Chondrocyte (in vitro differentiated cells): Measurements from ENCODE around the gene GNG13. TPM values are rescaled to one million over a fixed set of nuclear protein-coding genes. Genes with fewer than 3 reads are reported as not detected.

Experiments used
- DNase-seq: peaks from one replicate; pipeline ENCODE4 v3.0.0; 2021; ENCODE audit warnings: mixed read lengths, low spot score
- H3K27ac Mint-ChIP-seq: one replicate; pipeline ENCODE4 v1.8.0; 2021; ENCODE audit warnings: mild to moderate bottlenecking, moderate library complexity, mixed read lengths; ENCODE audit not compliant: unreplicated experiment
- H3K27me3 Mint-ChIP-seq: 2 replicates; pipeline ENCODE4 v1.8.0; 2021; ENCODE audit warnings: low read depth, mixed read lengths
- H3K36me3 Mint-ChIP-seq: 2 replicates; pipeline ENCODE4 v1.8.0; 2021; ENCODE audit warnings: low read depth, mixed read lengths
- H3K4me1 Mint-ChIP-seq: 2 replicates; pipeline ENCODE4 v1.8.0; 2021; ENCODE audit warnings: low read depth, mild to moderate bottlenecking, mixed read lengths
- H3K4me3 Mint-ChIP-seq: one replicate; pipeline ENCODE4 v1.8.0; 2021; ENCODE audit warnings: mild to moderate bottlenecking, moderate library complexity, mixed read lengths; ENCODE audit not compliant: unreplicated experiment
- H3K9me3 Mint-ChIP-seq: 2 replicates; pipeline ENCODE4 v1.8.0; 2021; ENCODE audit warnings: low read depth, mixed read lengths
- total RNA-seq: library from RNA; stranded (reverse); gene quantifications from 3 replicates; pipeline ENCODE4 v1.2.1, GENCODE V29; 2021
- TF ChIP-seq, protein P1 (sequence below): fragments of 200-600 bp; sonication (generic); IDR thresholded peaks from 2 replicates; pipeline ENCODE4 v1.5.0; 2021; ENCODE audit warnings: antibody characterized with exemption, mild to moderate bottlenecking, moderate library complexity

Gene GNG13
- total RNA-seq, 1 donor from 2014 or later, result not detected

DNA sequence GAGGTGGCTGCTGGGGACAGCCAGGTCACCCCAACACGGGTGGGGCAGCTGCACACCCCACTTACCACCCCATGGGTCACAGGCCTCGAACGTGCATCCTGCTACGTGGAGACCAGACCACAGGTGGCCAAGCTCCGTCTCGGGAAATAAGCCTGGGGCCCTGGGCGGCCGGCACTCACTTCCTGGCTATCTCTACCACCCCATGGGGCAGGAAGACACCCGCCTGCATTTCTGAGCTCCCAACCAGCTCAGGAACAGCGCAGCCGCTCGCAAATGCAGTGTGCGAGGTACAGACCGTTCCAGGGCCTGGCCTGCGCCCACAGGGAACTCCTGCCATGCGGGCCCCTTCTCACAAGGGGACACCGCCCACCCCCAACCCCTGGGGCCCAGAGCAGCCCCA, 4.9 kb upstream of the GNG13 start:
- Mint-ChIP-seq H3K27me3 (peaks cover 30% of the 10 kb centered on the region), H3K4me3 (no peak overlapping the region), H3K36me3 (no peaks in the 10 kb centered on the region), H3K27ac (no peak overlapping the region), H3K9me3 (no peaks in the 10 kb centered on the region), H3K4me1 (peaks cover 8% of the 10 kb centered on the region)
- no peak for DNase-seq
- TF ChIP-seq, protein P1, sequence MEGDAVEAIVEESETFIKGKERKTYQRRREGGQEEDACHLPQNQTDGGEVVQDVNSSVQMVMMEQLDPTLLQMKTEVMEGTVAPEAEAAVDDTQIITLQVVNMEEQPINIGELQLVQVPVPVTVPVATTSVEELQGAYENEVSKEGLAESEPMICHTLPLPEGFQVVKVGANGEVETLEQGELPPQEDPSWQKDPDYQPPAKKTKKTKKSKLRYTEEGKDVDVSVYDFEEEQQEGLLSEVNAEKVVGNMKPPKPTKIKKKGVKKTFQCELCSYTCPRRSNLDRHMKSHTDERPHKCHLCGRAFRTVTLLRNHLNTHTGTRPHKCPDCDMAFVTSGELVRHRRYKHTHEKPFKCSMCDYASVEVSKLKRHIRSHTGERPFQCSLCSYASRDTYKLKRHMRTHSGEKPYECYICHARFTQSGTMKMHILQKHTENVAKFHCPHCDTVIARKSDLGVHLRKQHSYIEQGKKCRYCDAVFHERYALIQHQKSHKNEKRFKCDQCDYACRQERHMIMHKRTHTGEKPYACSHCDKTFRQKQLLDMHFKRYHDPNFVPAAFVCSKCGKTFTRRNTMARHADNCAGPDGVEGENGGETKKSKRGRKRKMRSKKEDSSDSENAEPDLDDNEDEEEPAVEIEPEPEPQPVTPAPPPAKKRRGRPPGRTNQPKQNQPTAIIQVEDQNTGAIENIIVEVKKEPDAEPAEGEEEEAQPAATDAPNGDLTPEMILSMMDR, result no peak

- H3K27me3 Mint-ChIP-seq, result peaks cover 22% of the 10 kb centered on the region
- DNase-seq, result no peak
Observed at GRCh38 chr16:804193-805048, 3.9 kb upstream of the GNG13 start.

DNA sequence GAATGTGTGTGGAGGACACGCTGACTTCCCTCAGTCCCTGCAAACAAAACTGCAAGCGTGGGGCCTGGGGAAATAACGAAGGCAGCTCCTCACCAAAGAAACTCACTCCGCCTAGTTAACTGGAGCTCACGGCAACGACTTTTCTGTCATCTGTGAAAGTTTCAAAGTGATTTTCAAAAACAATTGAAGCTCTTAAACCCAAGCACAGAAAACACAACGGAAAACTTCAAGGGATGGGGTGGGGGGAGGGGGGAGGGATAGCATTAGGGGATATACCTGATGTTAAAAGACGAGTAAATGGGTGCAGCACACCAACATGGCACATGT, 3.2 kb upstream of the GNG13 start:
- DNase-seq, result no peak
- Mint-ChIP-seq H3K9me3 (no peaks in the 10 kb centered on the region), H3K36me3 (no peaks in the 10 kb centered on the region), H3K4me3 (no peak overlapping the region), H3K27me3 (peaks cover 21% of the 10 kb centered on the region), H3K4me1 (peaks cover 8% of the 10 kb centered on the region), H3K27ac (no peak overlapping the region)
- TF ChIP-seq, protein P1, result no peak

More at GRCh38 chr16:804193-805048, 3.9 kb upstream of the GNG13 start:
- H3K27ac Mint-ChIP-seq, result no peak overlapping the region
- peaks cover 8% of the 10 kb centered on the region for H3K4me1 Mint-ChIP-seq
- no peaks in the 10 kb centered on the region for H3K36me3 Mint-ChIP-seq
- H3K9me3 Mint-ChIP-seq, result no peaks in the 10 kb centered on the region
- H3K4me3 Mint-ChIP-seq, result no peak overlapping the region
- TF ChIP-seq, protein P1, result no peak

DNA sequence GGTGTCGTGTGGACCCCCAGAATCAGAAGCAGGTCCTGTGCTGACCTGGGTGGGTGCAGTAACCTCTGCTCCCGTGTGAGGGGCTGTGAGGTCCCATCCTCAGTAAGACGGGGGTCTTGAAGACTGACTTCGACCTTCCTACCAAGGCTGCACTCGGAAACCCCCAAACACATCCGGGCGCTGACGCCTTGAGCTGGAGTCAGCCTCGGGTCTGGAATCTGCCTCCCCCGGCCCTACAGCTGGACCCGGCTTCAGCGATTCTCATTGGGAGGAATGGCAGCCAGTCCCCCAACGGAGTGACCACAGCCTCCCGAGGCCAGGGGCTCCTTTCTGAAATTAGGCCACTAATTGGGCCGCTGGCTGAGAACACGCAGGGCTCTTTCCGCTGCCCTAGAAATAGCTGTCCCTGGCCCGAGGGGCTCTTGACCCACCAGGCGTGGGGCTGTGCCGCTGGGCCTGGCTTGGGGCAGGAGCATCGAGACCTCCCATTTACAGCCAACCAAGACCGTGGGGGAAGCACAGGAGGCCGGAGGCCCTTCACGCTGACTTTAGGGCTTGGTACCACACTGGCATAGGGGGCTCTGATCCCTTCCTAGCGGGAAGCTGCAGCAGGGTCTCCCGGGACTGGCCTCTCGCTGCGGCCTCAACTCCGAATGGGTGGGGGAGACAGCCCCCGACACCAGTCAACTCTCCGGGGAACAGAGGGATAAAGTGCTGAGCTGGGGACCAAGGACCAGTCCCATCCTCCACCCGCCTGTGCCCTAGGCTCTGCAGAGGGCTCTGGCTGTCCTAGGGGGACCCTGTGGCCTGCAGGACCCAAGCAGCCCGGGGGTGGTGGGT, 2.6 kb upstream of the GNG13 start:
- peaks cover 23% of the 10 kb centered on the region for H3K27me3 Mint-ChIP-seq
- H3K27ac Mint-ChIP-seq, result no peak overlapping the region
- H3K36me3 Mint-ChIP-seq, result no peaks in the 10 kb centered on the region
- no peaks in the 10 kb centered on the region for H3K9me3 Mint-ChIP-seq
- no peak overlapping the region for H3K4me3 Mint-ChIP-seq
- DNase-seq, result no peak
- TF ChIP-seq, protein P1, result no peak
- peaks cover 4% of the 10 kb centered on the region for H3K4me1 Mint-ChIP-seq

GRCh38 chr16:802461-802860, 1.9 kb upstream of the GNG13 start:
- Mint-ChIP-seq H3K4me1 (no peaks in the 10 kb centered on the region), H3K9me3 (no peaks in the 10 kb centered on the region), H3K4me3 (no peak overlapping the region), H3K36me3 (peaks cover 2% of the 10 kb centered on the region), H3K27me3 (peaks cover 24% of the 10 kb centered on the region), H3K27ac (no peak overlapping the region)
- TF ChIP-seq, protein P1, result no peak
- DNase-seq, result no peak
